Measurements from ENCODE around the gene CCDC24. TPM values are rescaled to one million over a fixed set of nuclear protein-coding genes. Genes with fewer than 3 reads are reported as not detected.
A peak's percentile ranks its signal among the peaks of the same experiment; 100 is the strongest.

Gene CCDC24
- total RNA-seq, 2 donors from 2014 or later = 6.7 to 21.1 TPM

DNA sequence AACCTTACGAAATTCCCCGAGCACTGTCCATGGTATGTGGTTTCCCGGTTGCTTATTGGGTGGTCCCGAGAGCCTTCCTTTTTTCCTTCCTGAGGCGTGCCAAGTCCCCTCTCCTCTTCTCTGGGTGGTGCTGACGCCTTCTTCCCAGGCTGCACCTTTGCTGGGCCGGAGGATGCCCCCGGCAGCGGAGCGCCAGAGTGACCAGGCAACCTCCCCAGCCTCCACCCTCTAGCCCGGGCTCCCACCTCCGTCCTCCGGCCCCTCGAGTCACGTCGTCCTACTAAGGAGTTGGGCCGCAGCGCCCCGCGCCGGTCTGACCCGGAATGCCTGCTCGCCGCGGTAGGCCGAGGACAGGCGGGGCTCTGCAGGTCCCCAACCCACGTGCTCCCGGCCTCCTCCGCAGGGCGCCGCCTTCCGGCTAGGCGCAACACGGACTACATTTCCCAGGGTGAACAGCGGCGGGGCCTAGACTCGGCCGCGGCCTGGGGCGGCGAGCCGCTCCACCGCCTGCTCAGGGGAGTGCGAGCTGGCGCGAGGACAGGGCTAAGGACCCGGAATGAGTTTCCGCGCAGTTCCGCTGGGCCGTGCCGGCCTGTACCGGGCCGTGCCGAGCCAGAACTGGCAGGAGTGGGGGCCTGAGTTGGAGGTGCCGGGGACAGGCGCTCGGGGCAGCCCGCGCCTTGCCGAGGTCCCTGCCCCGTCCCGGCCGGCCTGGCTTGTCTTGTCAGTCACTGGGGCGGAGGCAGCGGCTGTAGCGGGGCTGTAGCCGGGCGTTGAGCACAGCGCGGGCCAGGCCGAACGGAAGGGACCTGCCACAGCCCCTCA lies 45.0 kb upstream of the CCDC24 start, which contains the start of gene IPO13:
IPO13 (plus strand) TSS at position 715 of the 825 bp plus-strand sequence. CDS start 651 bp downstream, outside the sequence.
- peak within 1 kb of the TSS; percentile 86 to 100 (median 98) for H3K27ac ChIP-seq
- H3K36me3 ChIP-seq (replicated peaks in 1 of 2; ENCODE audit: insufficient read depth in 1 of 2, low read depth in 2 of 2) = no peaks in the 10 kb centered on the region
- H3K4me3 ChIP-seq = peak within 1 kb of the TSS; percentile 45 to 68
- no peaks in the 10 kb centered on the region for H3K27me3 ChIP-seq
- TF ChIP-seq, protein P1, sequence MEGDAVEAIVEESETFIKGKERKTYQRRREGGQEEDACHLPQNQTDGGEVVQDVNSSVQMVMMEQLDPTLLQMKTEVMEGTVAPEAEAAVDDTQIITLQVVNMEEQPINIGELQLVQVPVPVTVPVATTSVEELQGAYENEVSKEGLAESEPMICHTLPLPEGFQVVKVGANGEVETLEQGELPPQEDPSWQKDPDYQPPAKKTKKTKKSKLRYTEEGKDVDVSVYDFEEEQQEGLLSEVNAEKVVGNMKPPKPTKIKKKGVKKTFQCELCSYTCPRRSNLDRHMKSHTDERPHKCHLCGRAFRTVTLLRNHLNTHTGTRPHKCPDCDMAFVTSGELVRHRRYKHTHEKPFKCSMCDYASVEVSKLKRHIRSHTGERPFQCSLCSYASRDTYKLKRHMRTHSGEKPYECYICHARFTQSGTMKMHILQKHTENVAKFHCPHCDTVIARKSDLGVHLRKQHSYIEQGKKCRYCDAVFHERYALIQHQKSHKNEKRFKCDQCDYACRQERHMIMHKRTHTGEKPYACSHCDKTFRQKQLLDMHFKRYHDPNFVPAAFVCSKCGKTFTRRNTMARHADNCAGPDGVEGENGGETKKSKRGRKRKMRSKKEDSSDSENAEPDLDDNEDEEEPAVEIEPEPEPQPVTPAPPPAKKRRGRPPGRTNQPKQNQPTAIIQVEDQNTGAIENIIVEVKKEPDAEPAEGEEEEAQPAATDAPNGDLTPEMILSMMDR (IDR thresholded peaks at IDR 0.05) = peak; percentile 56 to 91 (median 79)
- TF ChIP-seq POLR2A (IDR thresholded peaks at IDR 0.05) = peak; percentile 56 to 84 (median 82)
- H3K9me3 ChIP-seq = no peaks in the 10 kb centered on the region
- WGBS, 2 donors = 0% methylated on average over 10 to 74 of the region's 74 CpGs
- DNase-seq (peak; percentile 93 to 95 (median 94)), ATAC-seq (peak; percentile 98)
- intact Hi-C loops (cut with DNase I) = no loop called here
- peaks cover 43% of the 10 kb centered on the region for H3K4me1 ChIP-seq

DNA sequence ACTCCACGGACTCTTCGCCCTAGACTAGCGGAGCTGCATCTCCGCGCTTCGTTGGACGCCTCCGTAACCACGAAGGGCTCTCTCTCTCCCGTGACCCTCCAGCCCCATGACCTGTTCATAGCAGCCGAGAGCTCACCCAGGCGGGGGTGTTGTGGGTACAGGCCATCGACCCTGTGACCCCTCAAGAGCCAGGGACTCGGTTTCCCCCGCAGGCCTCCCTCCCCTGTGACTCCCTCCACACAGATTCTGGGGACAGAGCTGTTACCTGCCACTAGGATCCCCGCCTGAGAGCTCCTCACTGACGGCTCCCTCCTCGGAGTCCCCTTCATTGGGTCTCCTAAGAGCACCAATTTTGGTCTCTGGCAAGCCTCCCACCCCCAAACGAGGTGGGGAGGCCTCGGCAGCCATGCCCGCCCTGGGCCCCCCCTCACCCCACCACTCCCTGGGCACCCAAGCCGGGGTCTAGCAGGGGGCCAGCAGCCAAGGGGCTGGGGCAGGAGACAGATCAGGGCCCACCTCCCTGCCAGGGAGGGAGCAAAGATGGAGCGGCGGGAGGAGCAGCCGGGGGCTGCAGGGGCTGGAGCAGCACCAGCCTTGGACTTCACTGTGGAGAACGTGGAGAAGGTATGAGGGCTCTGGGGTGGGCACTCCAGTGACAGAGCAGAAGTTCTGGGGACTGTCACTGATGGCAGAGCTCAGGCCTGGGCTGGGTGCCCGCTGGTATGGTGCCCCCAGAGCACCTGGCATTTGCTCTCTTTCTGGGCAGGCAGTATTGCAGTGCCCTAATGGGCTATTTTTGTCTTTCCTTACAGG lies 44.1 kb upstream of the CCDC24 start:
- TF ChIP-seq, protein P1 (IDR thresholded peaks at IDR 0.05) = no peak
- peak in 1 of 3 donors; percentile 3 for TF ChIP-seq POLR2A (IDR thresholded peaks at IDR 0.05)
- Histone ChIP-seq H3K9me3 (no peaks in the 10 kb centered on the region), H3K27ac (peak overlapping the region; percentile 86 to 100 (median 98)), H3K4me1 (peaks cover 43% of the 10 kb centered on the region), H3K4me3 (peak overlapping the region; percentile 45 to 68), H3K27me3 (no peaks in the 10 kb centered on the region), H3K36me3 (replicated peaks in 1 of 2; ENCODE audit: insufficient read depth in 1 of 2, low read depth in 2 of 2) (no peaks in the 10 kb centered on the region)
- no peak for ATAC-seq
- WGBS, 2 donors = 2 to 4% methylated on average over 10 to 26 of the region's 27 CpGs
- DNase-seq = peak in 2 of 4 donors; percentile 32 to 38
- intact Hi-C loops (cut with DNase I) = no loop called here

DNA sequence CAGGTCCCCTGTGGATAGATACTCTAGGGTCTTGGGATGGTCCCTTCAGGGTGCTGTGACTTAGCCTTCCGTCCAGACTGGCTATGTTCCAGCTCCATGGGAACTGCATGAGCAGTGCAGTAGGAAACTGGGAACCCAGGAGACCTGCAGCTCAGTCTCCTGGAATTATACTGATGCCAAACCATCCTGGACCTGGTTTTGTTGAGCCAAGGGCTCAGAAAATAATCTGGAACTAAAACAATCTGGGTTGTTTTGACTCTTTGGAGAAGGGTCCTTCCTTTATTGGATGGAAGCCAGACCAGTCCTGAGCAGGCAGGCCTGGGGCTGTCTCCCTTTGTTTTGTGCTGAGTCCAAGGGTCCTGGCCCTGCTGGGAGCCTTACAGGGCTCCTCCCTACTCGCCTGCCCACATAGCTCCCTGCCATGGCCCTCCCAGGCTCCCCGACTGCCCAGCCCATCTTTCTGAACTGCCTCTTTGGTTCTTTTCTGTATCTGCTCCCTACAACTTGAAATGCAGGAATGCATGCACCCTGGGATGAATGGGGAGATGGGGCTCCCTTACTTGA lies 43.4 kb upstream of the CCDC24 start:
- ATAC-seq = no peak
- no peaks in the 10 kb centered on the region for H3K27me3 ChIP-seq
- H3K9me3 ChIP-seq = no peaks in the 10 kb centered on the region
- H3K4me3 ChIP-seq = peak overlapping the region in 1 of 2 donors; percentile 45
- WGBS, 2 donors = 18 to 29% methylated on average over 1 to 3 of the region's 3 CpGs
- peaks cover 43% of the 10 kb centered on the region for H3K4me1 ChIP-seq
- peak in 1 of 4 donors; percentile 36 for DNase-seq
- intact Hi-C loops (cut with DNase I) = no loop called here
- H3K27ac ChIP-seq = no peak overlapping the region
- no peak for TF ChIP-seq POLR2A (IDR thresholded peaks at IDR 0.05)
- TF ChIP-seq, protein P1 (IDR thresholded peaks at IDR 0.05) = no peak
- H3K36me3 ChIP-seq (replicated peaks in 1 of 2; ENCODE audit: insufficient read depth in 1 of 2, low read depth in 2 of 2) = no peaks in the 10 kb centered on the region

DNA sequence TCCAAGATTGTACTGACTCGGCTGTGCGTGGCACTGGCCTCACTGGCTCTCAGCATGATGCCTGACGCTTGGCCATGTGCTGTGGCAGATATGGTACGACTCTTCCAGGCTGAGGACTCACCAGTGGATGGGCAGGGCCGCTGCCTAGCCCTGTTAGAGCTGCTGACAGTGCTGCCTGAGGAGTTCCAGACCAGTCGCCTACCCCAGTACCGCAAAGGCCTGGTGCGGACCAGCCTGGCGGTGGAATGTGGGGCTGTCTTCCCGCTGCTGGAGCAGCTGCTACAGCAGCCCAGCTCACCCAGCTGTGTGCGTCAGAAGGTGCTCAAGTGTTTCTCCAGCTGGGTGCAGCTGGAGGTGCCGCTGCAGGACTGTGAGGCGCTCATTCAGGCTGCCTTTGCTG lies 41.7 kb upstream of the CCDC24 start:
- intact Hi-C loops (cut with DNase I) = no loop called here
- no peak for ATAC-seq
- H3K4me1 ChIP-seq = peaks cover 39% of the 10 kb centered on the region
- no peak for DNase-seq
- no peak overlapping the region for H3K4me3 ChIP-seq
- 83% methylated on average over 13 of the region's 13 CpGs; no CpG with 5 or more reads in 1 of the 2 donors for WGBS, 2 donors
- H3K27me3 ChIP-seq = no peaks in the 10 kb centered on the region
- H3K36me3 ChIP-seq (replicated peaks in 1 of 2; ENCODE audit: insufficient read depth in 1 of 2, low read depth in 2 of 2) = no peaks in the 10 kb centered on the region
- no peaks in the 10 kb centered on the region for H3K9me3 ChIP-seq
- TF ChIP-seq POLR2A (IDR thresholded peaks at IDR 0.05) = no peak
- TF ChIP-seq, protein P1 (IDR thresholded peaks at IDR 0.05) = no peak
- no peak overlapping the region for H3K27ac ChIP-seq
